HFFc6 (cell line): ENCODE measurements around the gene ASCL3. TPM values are rescaled to one million over a fixed set of nuclear protein-coding genes. Genes with fewer than 3 reads are reported as not detected.
A peak's percentile ranks its signal among the peaks of the same experiment; 100 is the strongest.
"Not testable (repeated sequence)": the region's sequence is repeated elsewhere in the genome, so short reads cannot be mapped to it uniquely, and the experiment has no call there.

Experiments used
- DNase-seq: peaks from one replicate; pipeline ENCODE4 v3.0.0-alpha.2; 2018
- H3K27ac Mint-ChIP-seq: 2 replicates; pipeline ENCODE4 v1.8.0; 2020; ENCODE audit warnings: mild to moderate bottlenecking, mixed read lengths
- H3K27me3 Mint-ChIP-seq: 2 replicates; pipeline ENCODE4 v1.8.0; 2021; ENCODE audit warnings: mild to moderate bottlenecking, moderate library complexity, mixed read lengths; ENCODE audit not compliant: insufficient read depth
- H3K36me3 Mint-ChIP-seq: 2 replicates; pipeline ENCODE4 v1.8.0; 2021; ENCODE audit warnings: low read depth, mixed read lengths
- H3K4me1 Mint-ChIP-seq: 2 replicates; pipeline ENCODE4 v1.8.0; 2020; ENCODE audit warnings: low read depth, mixed read lengths
- H3K4me3 Mint-ChIP-seq: 2 replicates; pipeline ENCODE4 v1.8.0; 2020; ENCODE audit warnings: mild to moderate bottlenecking, moderate library complexity, mixed read lengths
- H3K9me3 Mint-ChIP-seq: 2 replicates; pipeline ENCODE4 v1.8.0; 2020; ENCODE audit warnings: mild to moderate bottlenecking, mixed read lengths
- long read RNA-seq: library from polyadenylated mRNA; unstranded; transcript quantifications from one replicate; pipeline ENCODE4 v2.0.0, GENCODE V29; 2019
- total RNA-seq, 6 experiments: library from RNA; stranded (reverse); fragmentation: NEBNext Ultra II Directional; extraction: Animal tissue kit (Norgen Biotek cat#: 25700); gene quantifications; 2 replicates in 1 of 6; 3 replicates in 5 of 6; pipeline ENCODE4 v1.2.3, GENCODE V29; 2021
- TF ChIP-seq, protein P1 (sequence below): fragments of 200-600 bp; sonication (generic); IDR thresholded peaks from 2 replicates; pipeline ENCODE4 v1.5.0; 2021; ENCODE audit warnings: antibody characterized with exemption, mild to moderate bottlenecking

Gene ASCL3, protein sequence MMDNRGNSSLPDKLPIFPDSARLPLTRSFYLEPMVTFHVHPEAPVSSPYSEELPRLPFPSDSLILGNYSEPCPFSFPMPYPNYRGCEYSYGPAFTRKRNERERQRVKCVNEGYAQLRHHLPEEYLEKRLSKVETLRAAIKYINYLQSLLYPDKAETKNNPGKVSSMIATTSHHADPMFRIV
- not detected for total RNA-seq
- long read RNA-seq, result 0 reads

DNA sequence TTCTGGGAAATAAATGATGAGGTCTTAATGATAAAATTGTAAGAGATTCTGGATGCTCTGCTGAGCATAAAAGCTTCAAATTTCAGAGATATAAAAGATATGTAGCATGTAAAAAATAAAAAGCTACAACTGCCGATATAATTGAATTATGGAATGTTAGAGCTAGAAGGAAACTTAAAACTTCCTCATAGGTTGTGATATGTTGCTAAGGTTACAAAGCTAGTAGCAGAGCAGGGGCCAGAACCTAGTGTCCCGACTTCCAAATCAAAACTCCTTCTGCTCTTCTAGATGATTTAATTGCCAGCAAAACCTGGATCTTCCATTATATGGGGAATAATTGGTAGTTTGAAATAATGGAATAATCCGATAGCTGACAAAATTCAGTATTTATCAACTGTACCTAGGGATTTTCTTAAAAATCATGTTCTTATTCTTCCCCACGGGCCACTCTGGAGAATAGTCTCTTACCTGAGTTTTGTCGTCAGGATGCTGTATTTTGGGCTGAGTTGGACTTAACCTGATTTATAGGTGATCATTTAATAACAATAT, at the start of gene ASCL3:
ASCL3 (minus strand) TSS at position 499 of the 549 bp plus-strand sequence. CDS start 4,855 bp downstream, outside the sequence.
- Mint-ChIP-seq H3K9me3 (no peaks in the 10 kb centered on the region), H3K27me3 (peaks cover 1% of the 10 kb centered on the region; the same call in 1 of the 2 replicates)

GRCh38 chr11:8989453-8989852, 46.6 kb upstream of the ASCL3 start:
- Mint-ChIP-seq H3K9me3 (no peaks in the 10 kb centered on the region), H3K36me3 (no peaks in the 10 kb centered on the region), H3K27me3 (no peaks in the 10 kb centered on the region), H3K4me3 (peak overlapping the region; percentile 38), H3K4me1 (peaks cover 26% of the 10 kb centered on the region), H3K27ac (peak overlapping the region; percentile 79)
- DNase-seq, result peak; percentile 32
- TF ChIP-seq, protein P1, sequence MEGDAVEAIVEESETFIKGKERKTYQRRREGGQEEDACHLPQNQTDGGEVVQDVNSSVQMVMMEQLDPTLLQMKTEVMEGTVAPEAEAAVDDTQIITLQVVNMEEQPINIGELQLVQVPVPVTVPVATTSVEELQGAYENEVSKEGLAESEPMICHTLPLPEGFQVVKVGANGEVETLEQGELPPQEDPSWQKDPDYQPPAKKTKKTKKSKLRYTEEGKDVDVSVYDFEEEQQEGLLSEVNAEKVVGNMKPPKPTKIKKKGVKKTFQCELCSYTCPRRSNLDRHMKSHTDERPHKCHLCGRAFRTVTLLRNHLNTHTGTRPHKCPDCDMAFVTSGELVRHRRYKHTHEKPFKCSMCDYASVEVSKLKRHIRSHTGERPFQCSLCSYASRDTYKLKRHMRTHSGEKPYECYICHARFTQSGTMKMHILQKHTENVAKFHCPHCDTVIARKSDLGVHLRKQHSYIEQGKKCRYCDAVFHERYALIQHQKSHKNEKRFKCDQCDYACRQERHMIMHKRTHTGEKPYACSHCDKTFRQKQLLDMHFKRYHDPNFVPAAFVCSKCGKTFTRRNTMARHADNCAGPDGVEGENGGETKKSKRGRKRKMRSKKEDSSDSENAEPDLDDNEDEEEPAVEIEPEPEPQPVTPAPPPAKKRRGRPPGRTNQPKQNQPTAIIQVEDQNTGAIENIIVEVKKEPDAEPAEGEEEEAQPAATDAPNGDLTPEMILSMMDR, result no peak

More for the DNA sequence above, at the start of gene ASCL3:
- TF ChIP-seq, protein P1, result no peak
- H3K27ac Mint-ChIP-seq, result no peak within 1 kb of the TSS
- DNase-seq, result no peak
- H3K36me3 Mint-ChIP-seq, result peaks cover 8% of the 10 kb centered on the region
- H3K4me3 Mint-ChIP-seq, result no peak within 1 kb of the TSS
- H3K4me1 Mint-ChIP-seq, result no peaks in the 10 kb centered on the region

DNA sequence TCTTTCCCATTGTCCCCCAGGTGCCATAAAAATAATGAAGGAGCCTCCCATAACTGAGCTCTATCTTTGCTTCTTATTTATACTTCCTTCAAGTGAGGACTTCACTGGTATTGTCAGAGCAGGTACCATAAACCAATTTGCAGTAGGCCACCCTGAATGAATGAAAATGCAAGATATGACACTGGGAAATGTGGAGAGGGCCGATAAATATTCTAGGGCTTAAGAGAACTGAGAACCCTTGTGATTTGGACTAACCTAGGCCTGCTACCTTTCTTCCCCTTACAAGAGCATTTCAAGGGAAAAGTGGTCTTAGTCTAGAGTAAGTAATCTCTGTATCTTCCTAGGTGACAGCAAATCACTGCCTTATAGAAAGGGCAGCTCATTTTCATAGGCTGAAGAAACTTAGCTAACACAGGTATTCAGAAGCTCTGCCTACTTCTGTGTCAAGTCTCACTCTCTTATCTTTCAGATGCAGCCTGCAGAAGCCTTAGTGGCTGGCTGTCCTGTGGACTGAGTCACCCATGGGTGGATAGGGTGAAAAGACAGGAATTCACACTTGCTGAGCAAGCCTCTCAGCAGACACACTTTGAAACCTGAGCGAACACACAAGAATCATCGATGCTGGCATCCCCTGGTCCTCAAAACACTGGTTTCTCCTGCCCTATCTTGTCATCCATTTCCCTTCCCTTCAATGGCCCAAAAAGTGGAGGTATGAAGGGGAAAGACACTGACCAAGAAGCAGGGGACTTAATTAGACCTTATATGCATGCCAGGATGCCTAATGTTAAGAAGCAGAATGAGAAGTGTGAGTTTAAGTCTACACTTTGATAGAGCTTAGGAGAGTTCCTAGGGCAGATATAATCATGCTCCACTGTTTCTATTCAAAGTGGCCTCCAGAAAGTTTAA, 45.8 kb upstream of the ASCL3 start:
- H3K27me3 Mint-ChIP-seq, result no peaks in the 10 kb centered on the region
- H3K4me1 Mint-ChIP-seq, result peaks cover 26% of the 10 kb centered on the region
- H3K27ac Mint-ChIP-seq, result peak overlapping the region; percentile 79
- peak overlapping the region; percentile 56 for H3K4me3 Mint-ChIP-seq
- TF ChIP-seq, protein P1, result no peak
- DNase-seq, result peak; percentile 72
- no peaks in the 10 kb centered on the region for H3K9me3 Mint-ChIP-seq
- no peaks in the 10 kb centered on the region for H3K36me3 Mint-ChIP-seq

DNA sequence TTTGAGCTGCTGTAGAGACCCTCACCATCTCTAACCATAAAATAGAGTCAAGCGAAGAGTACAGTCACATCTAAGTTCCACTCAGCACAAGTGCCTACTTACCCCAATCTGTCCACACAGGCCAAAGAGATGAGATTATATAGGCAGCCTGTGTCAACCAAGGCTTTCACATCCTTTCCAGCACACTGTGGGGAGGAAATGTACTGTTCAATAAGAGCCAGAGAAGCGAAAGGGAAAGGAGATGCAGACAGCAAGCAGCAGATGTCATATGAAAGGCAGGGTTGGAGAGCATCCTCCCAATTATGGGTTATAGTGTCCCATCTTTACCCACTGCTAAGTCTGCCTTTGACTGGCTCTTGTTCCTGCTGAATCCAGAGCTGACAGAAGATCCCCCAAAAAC, 44.6 kb upstream of the ASCL3 start:
- Mint-ChIP-seq H3K36me3 (no peaks in the 10 kb centered on the region), H3K27me3 (no peaks in the 10 kb centered on the region), H3K4me3 (no peak overlapping the region), H3K4me1 (peaks cover 26% of the 10 kb centered on the region), H3K27ac (no peak overlapping the region), H3K9me3 (no peaks in the 10 kb centered on the region)
- no peak for DNase-seq
- TF ChIP-seq, protein P1, result no peak

DNA sequence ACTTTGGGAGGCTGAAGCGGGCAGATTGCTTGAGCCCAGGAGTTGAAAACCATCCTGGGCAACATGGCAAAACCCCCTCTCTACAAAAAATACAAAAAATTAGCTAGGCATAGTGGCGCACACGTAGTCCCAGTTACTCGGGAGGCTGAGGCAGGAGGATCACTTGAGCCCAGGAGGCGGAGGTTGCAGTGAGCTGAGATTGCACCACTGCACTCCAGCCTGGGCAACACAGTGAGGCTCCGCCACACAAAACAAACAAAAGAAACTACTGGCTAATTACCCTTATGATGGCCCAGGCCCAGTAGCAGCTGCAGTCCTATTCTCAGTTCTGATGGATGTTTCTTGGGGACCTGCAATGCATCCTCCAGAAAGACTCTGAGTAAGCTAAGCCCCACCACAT, 44.0 kb upstream of the ASCL3 start:
- H3K9me3 Mint-ChIP-seq, H3K36me3 Mint-ChIP-seq, H3K27me3 Mint-ChIP-seq, DNase-seq, H3K4me3 Mint-ChIP-seq, H3K27ac Mint-ChIP-seq: not testable (repeated sequence)
- H3K4me1 Mint-ChIP-seq, result peaks cover 26% of the 10 kb centered on the region
